GM21723 (cell line): ENCODE results near the gene ZNF516.
A peak's percentile ranks its signal among the peaks of the same experiment; 100 is the strongest.

Source experiments
- ATAC-seq: cut with Tn5 transposase; IDR thresholded peaks from one replicate; pipeline ENCODE4 v1.9.1; 2021; ENCODE audit warnings: mild to moderate bottlenecking, moderate library complexity; ENCODE audit not compliant: unreplicated experiment

The ZNF516 gene

GRCh38 chr18:76456018-76456750, 38.9 kb downstream of the ZNF516 start:
- no peak for ATAC-seq

GRCh38 chr18:76455003-76455676, 39.9 kb downstream of the ZNF516 start:
- ATAC-seq: no peak

- no peak for ATAC-seq
These were observed 40.6 kb downstream of the ZNF516 start for GRCh38 chr18:76454418-76454817.

- no peak for ATAC-seq
These were observed 41.1 kb downstream of the ZNF516 start for GRCh38 chr18:76453932-76454331.

GRCh38 chr18:76453057-76453561, 41.9 kb downstream of the ZNF516 start:
- no peak for ATAC-seq

GRCh38 chr18:76452357-76452756, 42.7 kb downstream of the ZNF516 start:
- ATAC-seq: no peak

- peak; percentile 38 for ATAC-seq
These were observed 43.4 kb downstream of the ZNF516 start for GRCh38 chr18:76451396-76452331.

- peak; percentile 51 for ATAC-seq
These were observed 44.3 kb downstream of the ZNF516 start for GRCh38 chr18:76450452-76451395.

- ATAC-seq: no peak
These were observed 46.0 kb downstream of the ZNF516 start for GRCh38 chr18:76449111-76449453.

- no peak for ATAC-seq
These were observed 46.6 kb downstream of the ZNF516 start for GRCh38 chr18:76448256-76449110.

- no peak for ATAC-seq
These were observed 47.7 kb downstream of the ZNF516 start for GRCh38 chr18:76447258-76447890.

- ATAC-seq: no peak
These were observed 48.5 kb downstream of the ZNF516 start for GRCh38 chr18:76446321-76447257.

GRCh38 chr18:76445741-76446232, 49.3 kb downstream of the ZNF516 start:
- ATAC-seq: no peak

GRCh38 chr18:76445275-76445674, 49.8 kb downstream of the ZNF516 start:
- ATAC-seq: no peak

GRCh38 chr18:76444446-76445105, 50.5 kb downstream of the ZNF516 start:
- no peak for ATAC-seq

- ATAC-seq: no peak
These were observed 51.3 kb downstream of the ZNF516 start for GRCh38 chr18:76443519-76444445.
